ENCODE results near the gene MAP9.
"Not testable (repeated sequence)": the region's sequence is repeated elsewhere in the genome, so short reads cannot be mapped to it uniquely, and the experiment has no call there.

The MAP9 gene

GRCh38 chr4:155376387-155377268, at the start of gene MAP9:
Gene MAP9 (minus strand): TSS chr4:155376965. CDS start chr4:155375850, 1,115 bp downstream.
- peak; percentile 87 for DNase-seq

DNA sequence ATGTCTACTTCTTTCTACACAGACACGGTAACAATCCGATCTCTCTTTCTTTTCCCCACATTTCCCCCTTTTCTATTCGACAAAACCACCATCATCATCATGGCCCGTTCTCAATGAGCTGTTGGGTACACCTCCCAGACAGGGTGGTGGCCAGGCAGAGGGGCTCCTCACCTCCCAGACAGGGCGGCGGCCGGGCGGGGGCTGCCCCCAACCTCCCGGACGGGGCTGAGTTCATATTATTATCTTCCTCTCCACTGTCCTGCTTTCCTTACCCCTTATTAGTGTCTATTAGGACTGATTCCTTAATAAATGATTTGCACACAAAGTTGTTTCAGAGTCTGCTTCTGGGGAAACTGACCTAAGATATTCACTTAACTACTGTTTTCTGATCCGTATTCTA, 48.0 kb upstream of the MAP9 start:
- DNase-seq = not testable (repeated sequence)

DNA sequence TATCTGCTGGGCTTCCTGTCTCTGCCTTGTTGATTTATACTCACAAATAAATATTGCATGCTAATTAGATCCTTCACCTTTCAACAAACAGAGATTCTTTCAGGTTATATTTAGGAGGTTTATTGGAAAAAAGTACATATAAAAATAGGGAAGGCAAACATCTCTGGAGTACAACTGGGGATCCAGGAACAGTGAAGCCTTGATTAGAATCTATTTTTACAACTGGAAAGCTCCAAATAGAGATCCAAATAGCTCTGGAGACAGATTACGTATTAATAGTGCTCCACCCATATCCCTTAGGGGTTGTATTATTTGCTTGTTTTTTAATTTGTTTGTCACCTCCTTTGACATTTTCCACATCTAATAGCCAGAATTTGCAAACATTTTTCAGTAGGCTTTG, 46.9 kb upstream of the MAP9 start:
- no peak for DNase-seq

DNA sequence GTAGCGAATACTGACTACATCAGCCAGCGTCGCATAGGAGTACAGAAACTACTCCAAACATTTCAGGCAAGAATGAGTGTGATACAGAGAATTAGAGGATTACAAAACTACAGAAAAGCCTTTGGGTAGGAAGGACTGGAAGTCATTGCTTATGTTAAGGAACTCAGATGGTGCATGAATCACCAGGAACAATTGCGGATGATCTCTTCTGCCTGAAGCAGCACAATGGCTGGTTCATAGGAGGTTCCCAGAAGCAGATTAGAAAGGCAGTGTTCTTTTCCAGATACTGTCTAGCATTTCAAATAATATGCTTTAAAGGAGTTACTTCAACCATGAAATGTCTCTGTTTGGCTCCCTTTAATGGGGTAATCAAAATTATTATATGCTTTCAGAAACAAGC, 42.5 kb upstream of the MAP9 start:
- DNase-seq = no peak

- DNase-seq = no peak
These were observed 38.9 kb upstream of the MAP9 start for GRCh38 chr4:155415662-155416061.

DNA sequence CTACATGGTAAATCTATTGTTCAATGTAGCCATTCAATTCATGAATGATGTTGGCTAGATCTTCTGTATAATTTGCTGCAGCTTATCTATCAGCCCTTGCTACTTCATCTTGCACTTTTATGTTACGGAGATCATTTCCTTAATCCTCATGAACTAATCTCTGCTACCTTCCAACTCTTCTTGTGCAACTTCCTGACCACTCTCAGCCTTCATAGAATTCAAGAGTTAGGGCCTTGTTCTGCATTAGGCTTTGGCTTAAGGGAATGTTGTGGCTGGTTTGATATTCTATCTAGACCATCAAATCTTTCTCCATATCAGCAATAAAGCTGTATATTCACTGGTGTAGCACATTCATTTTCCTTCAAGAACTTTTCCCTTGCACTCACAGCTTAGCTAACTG, 36.7 kb upstream of the MAP9 start:
- DNase-seq = no peak

DNA sequence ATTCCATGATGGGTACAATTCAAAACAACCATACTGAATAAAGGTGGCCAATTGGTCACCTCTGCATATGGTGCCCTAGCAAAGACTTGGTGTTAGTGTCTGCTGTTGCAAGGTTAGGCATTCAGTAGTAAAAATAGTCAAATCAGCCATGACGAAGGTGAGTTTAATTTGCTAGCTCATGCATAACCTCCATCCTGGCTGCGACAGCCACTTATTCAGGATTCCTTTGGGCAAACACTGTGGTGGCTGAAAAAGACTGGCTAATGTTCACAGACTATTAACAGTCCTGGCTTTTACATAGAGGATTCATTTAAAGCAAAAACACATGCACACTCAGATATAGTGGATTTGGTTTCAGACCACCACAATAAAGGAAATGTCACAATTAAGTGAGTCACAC, 34.8 kb upstream of the MAP9 start:
- no peak for DNase-seq

DNA sequence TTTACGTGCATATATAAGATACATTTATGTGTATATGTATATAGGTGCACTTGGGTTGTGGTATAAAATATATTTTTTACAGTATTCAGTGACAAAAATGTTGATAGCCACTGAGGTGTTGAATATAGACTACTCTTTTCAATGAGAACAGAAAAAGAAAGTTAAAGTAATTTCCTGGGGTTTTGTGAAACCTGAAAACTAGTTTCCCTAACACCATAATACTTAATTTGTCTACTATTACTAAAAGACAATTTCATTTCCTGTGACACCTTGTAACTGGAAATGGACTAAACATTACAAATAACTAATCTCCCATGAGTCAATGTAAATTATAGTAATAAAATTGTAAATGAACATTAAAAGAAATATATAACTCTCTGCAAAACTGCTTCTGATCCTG, 32.0 kb upstream of the MAP9 start:
- DNase-seq = no peak

DNA sequence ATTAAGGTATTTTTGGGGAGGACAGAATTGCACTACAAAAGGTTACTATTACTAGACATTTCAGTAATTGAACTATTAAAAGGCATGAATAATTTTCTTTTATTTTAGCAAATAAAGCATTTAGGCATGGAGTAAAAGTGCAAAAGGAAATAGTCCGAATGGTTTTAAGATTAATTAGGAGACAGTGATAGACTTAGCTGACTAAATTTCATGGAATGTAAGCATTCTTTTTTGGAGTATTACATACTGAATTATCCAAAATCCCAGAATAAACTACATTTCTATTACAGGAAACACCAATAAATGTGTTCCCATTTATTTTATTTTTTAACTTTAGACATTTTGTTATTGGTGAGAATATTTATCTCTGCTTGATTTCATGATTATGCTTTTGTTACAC, 30.7 kb upstream of the MAP9 start:
- DNase-seq = no peak

DNA sequence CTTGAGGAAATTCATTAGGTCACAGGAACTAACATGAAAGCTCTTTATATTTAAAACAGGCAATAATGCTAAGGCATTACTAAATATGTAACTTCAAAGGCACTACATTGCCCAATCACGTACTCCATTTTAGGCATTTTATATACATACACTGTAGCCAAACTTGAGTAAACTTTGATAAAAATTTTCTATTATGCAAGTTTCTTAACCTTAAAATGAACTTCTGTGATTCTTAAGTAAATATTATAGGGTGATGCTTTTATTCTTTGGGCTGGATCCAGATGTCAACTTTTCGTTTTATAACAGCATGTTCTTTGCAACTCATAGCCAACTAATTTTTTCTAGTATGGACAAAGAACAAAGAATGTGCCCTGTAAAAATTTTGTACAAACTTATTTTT, 28.3 kb upstream of the MAP9 start:
- no peak for DNase-seq

GRCh38 chr4:155403886-155404285, 27.1 kb upstream of the MAP9 start:
- no peak for DNase-seq

DNA sequence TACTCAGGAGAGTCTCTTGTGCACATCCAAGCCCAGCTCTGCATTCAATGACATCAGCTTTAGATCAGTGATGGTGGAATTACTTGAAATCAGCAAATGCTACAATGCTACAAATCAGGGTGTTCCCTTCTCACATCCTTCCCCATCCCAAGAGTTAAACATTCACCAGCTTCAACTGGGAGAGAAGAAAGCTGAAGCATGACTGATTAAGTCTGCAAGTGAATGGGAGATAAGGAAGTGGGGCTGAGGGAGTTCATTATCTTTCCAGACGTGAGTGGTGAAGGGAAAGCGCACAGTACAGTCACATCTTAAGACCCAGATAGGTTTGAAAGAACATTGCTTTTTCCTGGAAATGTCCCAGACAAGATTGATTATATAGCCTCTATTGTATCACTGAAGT, 26.2 kb upstream of the MAP9 start:
- DNase-seq = no peak

GRCh38 chr4:155400893-155401292, 24.1 kb upstream of the MAP9 start:
- DNase-seq = no peak

GRCh38 chr4:155399974-155400697, 23.4 kb upstream of the MAP9 start:
- DNase-seq = no peak

DNA sequence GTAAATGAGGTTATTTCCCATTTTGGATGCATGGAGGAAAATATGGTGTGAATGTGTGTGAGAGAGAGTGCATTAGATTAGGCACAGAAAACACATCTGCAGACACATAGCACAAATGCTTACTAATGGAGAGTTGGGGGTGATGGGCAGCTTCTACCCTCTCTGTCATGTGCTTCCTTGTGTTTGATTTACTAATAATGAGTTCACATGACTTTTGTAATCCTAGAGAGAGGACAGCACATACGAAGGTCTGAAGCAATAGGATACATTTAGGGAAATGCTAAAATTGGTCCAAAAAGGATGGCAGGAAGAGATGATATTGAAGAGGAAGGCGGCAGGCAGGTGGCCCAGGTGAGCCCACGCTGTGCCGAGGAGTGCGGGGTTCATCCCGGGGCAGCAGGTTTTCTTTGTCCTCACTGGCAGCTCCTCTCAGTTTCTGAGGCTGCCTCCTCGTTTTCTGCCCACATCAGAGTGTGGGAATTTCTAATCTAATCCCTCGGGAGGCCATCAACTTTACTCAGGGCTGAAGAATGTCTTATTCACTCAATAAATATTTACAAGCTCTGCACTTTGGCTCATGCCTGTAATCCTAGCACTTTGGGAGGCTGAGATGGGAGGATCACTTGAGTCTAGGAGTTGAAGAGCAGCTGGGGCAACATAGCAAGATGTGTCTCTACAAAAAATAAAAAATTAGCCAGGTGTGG, 15.9 kb upstream of the MAP9 start:
- no peak for DNase-seq

DNA sequence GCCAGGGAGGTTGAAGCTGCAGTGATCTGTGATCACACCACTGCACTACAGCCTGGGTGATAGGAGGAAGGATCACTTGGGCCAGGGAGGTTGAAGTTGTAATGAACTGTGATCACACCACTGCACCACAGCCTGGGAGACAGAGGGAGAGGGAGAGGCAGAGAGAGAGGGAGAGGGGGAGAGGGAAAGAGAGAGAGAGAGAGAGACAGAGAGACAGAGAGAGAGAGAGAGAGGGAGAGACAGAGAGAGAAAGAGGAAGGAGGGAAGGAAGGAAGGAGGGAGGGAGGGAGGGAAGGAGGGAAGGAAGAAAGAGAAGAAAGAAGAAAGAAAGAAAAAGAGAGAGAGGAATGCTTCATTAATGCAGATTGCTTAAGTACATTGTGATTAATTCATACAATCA, 15.2 kb upstream of the MAP9 start:
- no peak for DNase-seq

GRCh38 chr4:155388162-155388561, 11.4 kb upstream of the MAP9 start:
- DNase-seq = no peak

GRCh38 chr4:155383541-155383940, 6.8 kb upstream of the MAP9 start:
- DNase-seq = no peak

DNA sequence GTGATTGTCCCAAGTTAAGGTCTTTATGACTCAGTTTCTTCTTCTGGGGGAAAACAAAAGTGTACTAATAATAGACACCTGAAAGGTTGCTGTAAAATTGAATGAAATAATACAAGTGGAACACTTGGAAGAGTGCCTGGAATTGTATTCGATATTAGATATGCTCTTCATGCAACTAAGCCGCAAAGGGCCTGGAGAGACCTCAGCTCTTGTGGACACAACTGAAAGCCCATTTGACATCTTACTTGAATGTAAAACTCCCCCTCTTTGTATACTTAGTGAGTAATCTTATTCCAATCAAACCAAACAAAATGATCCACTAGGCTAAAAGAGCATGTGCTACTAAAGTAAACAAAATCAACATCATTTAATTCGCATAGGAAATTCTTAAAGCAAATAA, 511 bp upstream of the MAP9 start:
- no peak for DNase-seq

- no peak for DNase-seq
These were observed 5.2 kb downstream of the MAP9 start for GRCh38 chr4:155371432-155372043.

DNA sequence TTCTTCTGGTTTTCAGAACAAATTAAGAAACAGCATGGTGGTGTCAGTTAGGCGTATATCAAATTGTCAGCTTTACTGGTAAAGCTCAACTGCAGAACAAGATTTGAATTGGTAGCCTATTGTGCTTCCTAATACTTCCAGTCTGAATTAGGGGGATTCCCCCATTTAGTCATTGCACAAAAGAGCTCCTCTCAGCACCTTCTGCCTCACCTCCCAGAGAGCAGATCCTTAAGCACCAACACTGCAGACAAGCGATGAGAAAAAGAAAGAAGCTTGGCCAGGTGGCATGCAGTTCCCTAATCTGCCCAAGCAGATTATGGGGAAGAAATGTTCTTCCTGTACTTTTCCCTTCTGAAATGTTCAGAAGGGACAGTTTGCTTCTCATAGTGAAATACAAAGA, 9.2 kb downstream of the MAP9 start:
- DNase-seq = no peak

DNA sequence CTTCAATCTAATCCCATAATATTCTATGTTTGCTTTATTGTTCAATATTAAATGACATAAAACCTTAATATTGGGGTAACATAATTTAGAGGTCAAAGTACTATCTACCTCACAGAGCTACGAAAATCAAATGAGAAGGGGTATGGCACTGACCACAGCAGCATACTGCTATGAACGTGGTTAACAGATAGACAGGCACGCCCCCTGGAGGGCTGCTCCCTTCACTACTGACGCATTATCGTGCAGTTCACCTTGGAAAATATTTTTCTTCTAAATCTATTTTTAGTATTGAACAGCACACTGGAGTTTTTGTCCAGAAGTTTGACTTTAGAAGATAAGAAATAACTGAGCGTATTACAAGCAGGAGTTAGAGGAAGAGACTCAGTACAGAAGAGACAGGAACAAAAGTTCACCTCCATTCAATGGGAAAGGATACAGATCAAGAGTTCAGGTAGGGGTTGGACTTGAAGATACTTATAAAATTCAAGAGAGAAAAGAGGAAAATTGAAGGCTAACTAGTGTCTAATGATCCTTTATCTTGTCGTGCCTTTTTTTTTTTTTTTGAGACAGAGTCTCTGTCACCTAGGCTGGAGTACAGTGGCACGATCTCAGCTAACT, 22.7 kb downstream of the MAP9 start:
- DNase-seq = no peak

DNA sequence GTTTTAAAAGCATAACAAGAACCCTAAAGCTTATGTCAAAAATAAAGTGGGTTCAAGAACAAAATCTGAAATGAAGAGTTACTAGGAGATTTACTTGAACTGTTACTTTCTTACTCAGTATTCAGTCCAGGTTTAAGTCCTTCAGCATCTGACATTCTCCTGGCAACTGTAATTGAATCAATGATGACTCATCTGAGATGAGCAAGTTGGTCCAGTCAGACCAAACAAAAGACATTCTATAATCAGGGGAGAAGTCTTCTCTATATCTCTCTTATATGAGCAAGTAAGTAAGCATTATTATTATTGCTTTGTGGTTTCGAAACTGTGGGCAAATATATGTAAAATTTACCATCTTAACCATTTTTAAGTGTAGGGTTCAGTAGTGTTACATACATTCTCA, 34.6 kb downstream of the MAP9 start:
- no peak for DNase-seq

Measured in DMS 273 treated with DMSO at 0.1 percent for 48 hours (cell line).